Keratinocyte (primary cell): ENCODE measurements around the gene RRBP1. TPM values are rescaled to one million over a fixed set of nuclear protein-coding genes. Genes with fewer than 3 reads are reported as not detected.

Experiments used
- DNase-seq: peaks from one replicate; pipeline ENCODE4 v3.0.0-alpha.2; 2011; ENCODE audit warnings: low read depth, missing footprints, low spot score
- FAIRE-seq: peaks from 2 replicates; lab custom pipeline; 2011; peaks lifted over from hg19 to GRCh38; lab: Jason Lieb, UNC
- H2AFZ ChIP-seq: 2 replicates; pipeline ENCODE4 v1.6.0; 2012; ENCODE audit warnings: low read length, control low read depth, inconsistent platforms; ENCODE audit not compliant: control insufficient read depth
- H3K27ac ChIP-seq: 2 replicates; pipeline ENCODE4 v1.5.1; 2011; ENCODE audit warnings: low read length; ENCODE audit not compliant: control insufficient read depth, insufficient read depth
- H3K27me3 ChIP-seq: 3 replicates; pipeline ENCODE4 v1.6.0; 2011; ENCODE audit warnings: low read length; ENCODE audit not compliant: control insufficient read depth, insufficient read depth; ENCODE audit errors: extremely low read depth
- H3K36me3 ChIP-seq, 2 experiments: 2 replicates in 1 of 2; 3 replicates in 1 of 2; pipeline ENCODE4 v1.5.1; 2011; ENCODE audit warnings: low read length in 2 of 2, mild to moderate bottlenecking in 1 of 2; ENCODE audit not compliant: control insufficient read depth in 2 of 2, insufficient read depth in 2 of 2; ENCODE audit errors: extremely low read depth in 1 of 2
- H3K4me1 ChIP-seq: 3 replicates; pipeline ENCODE4 v1.5.1; 2011; ENCODE audit warnings: low read length; ENCODE audit not compliant: control insufficient read depth, insufficient read depth; ENCODE audit errors: extremely low read depth
- H3K4me2 ChIP-seq: 3 replicates; pipeline ENCODE4 v1.6.0; 2011; ENCODE audit warnings: low read depth, low read length; ENCODE audit not compliant: control insufficient read depth, insufficient read depth; ENCODE audit errors: extremely low read depth
- H3K4me3 ChIP-seq, 3 experiments: fragments of 200-600 bp in 1 of 3; sonication (generic) in 1 of 3; 2 replicates in 2 of 3; 3 replicates in 1 of 3; pipeline ENCODE4 v1.5.1; 2011 to 2016; ENCODE audit warnings: low read length in 3 of 3, mild to moderate bottlenecking in 3 of 3, control low read depth in 2 of 3, inconsistent platforms in 1 of 3, low read depth in 1 of 3, mixed read lengths in 1 of 3, mixed run types in 1 of 3, moderate library complexity in 1 of 3; ENCODE audit not compliant: control insufficient read depth in 2 of 3, insufficient read depth in 2 of 3; ENCODE audit errors: extremely low read depth in 1 of 3
- H3K79me2 ChIP-seq: 2 replicates; pipeline ENCODE4 v1.6.0; 2012; ENCODE audit warnings: low read length; ENCODE audit not compliant: control insufficient read depth, insufficient read depth
- H3K9ac ChIP-seq: 3 replicates; pipeline ENCODE4 v1.6.0; 2011; ENCODE audit warnings: low read length; ENCODE audit not compliant: control insufficient read depth, insufficient read depth; ENCODE audit errors: extremely low read depth
- H3K9me1 ChIP-seq: 3 replicates; pipeline ENCODE4 v1.6.0; 2011; ENCODE audit warnings: low read length; ENCODE audit not compliant: control insufficient read depth, insufficient read depth; ENCODE audit errors: extremely low read depth
- H3K9me3 ChIP-seq: 2 replicates; pipeline ENCODE4 v1.5.1; 2012; ENCODE audit warnings: low read depth, low read length; ENCODE audit not compliant: control insufficient read depth
- H4K20me1 ChIP-seq: 3 replicates; pipeline ENCODE4 v1.6.0; 2011; ENCODE audit warnings: low read length; ENCODE audit not compliant: control insufficient read depth, insufficient read depth; ENCODE audit errors: extremely low read depth
- EZH2 ChIP-seq: IDR thresholded peaks from one replicate; pipeline ENCODE4 v1.6.1; 2012; ENCODE audit warnings: inconsistent platforms, mild to moderate bottlenecking, low read length, moderate library complexity
- dilution Hi-C: fragments of 300-500 bp; cut with MboI; formaldehyde crosslinking; loops from one replicate; pipeline ENCODE4 v1.7.0; 2020; ENCODE audit warnings: low sequenced_read_pairs; ENCODE audit not compliant: extremely low pct_ligation_motif_present
- polyA plus RNA-seq, 5 experiments: library from polyadenylated mRNA; depleted of rRNA in 3 of 5; stranded (reverse) in 3 of 5; stranded (forward) in 1 of 5; unstranded in 1 of 5; fragments of >200 nt; gene quantifications; 1 replicate in 1 of 5; 2 replicates in 3 of 5; 3 replicates in 1 of 5; pipeline versions ENCODE4 v1.2.1 to v1.2.3, GENCODE V29; 2011 to 2012; ENCODE audit warnings: missing spikeins in 2 of 5, low read depth in 1 of 5, low replicate concordance in 1 of 5
- TF ChIP-seq, protein P1 (sequence below), 3 experiments: IDR thresholded peaks in 1 of 3; conservative IDR thresholded peaks in 1 of 3; optimal IDR thresholded peaks in 1 of 3; 2 replicates in 2 of 3; 3 replicates in 1 of 3; pipeline versions ENCODE3 to v1.5.1; 2011; ENCODE audit warnings: low read length in 3 of 3, mild to moderate bottlenecking in 3 of 3, moderate library complexity in 2 of 3, control low read depth in 1 of 3, inconsistent platforms in 1 of 3; ENCODE audit not compliant: insufficient read depth in 2 of 3; ENCODE audit errors: extremely low read depth in 1 of 3

The RRBP1 gene
- polyA plus RNA-seq, 1 donor (not counting 4 experiments of a cell fraction or from before 2014, with no cell fraction given), result 43.9 TPM

DNA sequence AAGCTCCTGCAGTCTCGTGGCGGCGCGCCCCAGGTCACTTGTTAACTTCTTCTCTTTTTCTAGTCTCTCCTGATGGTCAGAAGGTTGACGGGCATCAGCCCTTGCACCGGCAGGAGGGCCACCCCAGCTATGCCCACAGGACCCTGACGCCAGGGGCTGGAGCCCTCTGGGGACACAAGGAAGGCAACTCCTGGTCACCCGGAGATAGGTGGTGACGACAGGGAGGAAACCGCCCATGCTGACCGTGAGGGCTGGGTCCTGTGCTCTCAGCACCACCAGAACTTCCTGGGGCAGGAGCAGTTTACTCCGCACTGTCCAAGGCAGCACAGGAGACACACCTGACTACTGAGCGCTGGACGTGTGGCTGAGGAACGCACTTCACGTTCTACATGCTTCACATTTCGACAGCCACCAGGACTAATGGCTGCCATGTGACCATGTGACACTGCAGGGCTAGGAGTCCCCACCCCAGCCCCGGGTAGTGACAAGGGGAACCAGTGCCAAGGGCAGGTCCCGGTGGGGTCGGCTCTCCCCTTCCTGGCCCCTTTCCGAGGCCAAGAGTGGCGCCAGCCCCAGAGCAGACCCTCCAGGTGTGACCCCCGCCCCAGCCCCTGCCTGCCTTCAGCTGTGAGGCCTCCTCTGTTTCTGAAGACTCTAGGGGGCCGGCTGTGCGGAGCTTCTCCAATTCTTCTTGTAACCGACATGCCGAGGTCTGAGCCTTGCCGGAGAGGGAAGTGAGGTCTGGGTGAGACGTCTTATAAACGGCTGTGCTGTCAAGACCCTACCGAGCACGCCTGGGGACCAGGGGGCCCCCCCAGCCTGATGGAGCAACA lies 67.0 kb downstream of the RRBP1 start:
- Histone ChIP-seq H3K9me1 (peaks cover 2% of the 10 kb centered on the region), H3K27ac (no peak overlapping the region), H3K4me2 (no peak overlapping the region), H3K4me1 (peaks cover 30% of the 10 kb centered on the region), H3K9me3 (no peaks in the 10 kb centered on the region), H4K20me1 (peaks cover 1% of the 10 kb centered on the region), H3K27me3 (no peaks in the 10 kb centered on the region), H3K79me2 (no peaks in the 10 kb centered on the region), H2AFZ (no peak overlapping the region), H3K9ac (no peak overlapping the region), H3K36me3 (peaks cover 35 to 36% of the 10 kb centered on the region in 2 experiments), H3K4me3 (no peak overlapping the region)
- dilution Hi-C loops, result no loop called here
- no peak for TF ChIP-seq EZH2
- TF ChIP-seq, protein P1, sequence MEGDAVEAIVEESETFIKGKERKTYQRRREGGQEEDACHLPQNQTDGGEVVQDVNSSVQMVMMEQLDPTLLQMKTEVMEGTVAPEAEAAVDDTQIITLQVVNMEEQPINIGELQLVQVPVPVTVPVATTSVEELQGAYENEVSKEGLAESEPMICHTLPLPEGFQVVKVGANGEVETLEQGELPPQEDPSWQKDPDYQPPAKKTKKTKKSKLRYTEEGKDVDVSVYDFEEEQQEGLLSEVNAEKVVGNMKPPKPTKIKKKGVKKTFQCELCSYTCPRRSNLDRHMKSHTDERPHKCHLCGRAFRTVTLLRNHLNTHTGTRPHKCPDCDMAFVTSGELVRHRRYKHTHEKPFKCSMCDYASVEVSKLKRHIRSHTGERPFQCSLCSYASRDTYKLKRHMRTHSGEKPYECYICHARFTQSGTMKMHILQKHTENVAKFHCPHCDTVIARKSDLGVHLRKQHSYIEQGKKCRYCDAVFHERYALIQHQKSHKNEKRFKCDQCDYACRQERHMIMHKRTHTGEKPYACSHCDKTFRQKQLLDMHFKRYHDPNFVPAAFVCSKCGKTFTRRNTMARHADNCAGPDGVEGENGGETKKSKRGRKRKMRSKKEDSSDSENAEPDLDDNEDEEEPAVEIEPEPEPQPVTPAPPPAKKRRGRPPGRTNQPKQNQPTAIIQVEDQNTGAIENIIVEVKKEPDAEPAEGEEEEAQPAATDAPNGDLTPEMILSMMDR (optimal IDR thresholded peaks at IDR 0.05 in 1 of 3, IDR thresholded peaks at IDR 0.05 in 1 of 3, conservative IDR thresholded peaks at IDR 0.05 in 1 of 3; ENCODE audit: extremely low read depth in 1 of 3, insufficient read depth in 2 of 3, low read length in 3 of 3), result no peak
- FAIRE-seq (no peak), DNase-seq (no peak)

DNA sequence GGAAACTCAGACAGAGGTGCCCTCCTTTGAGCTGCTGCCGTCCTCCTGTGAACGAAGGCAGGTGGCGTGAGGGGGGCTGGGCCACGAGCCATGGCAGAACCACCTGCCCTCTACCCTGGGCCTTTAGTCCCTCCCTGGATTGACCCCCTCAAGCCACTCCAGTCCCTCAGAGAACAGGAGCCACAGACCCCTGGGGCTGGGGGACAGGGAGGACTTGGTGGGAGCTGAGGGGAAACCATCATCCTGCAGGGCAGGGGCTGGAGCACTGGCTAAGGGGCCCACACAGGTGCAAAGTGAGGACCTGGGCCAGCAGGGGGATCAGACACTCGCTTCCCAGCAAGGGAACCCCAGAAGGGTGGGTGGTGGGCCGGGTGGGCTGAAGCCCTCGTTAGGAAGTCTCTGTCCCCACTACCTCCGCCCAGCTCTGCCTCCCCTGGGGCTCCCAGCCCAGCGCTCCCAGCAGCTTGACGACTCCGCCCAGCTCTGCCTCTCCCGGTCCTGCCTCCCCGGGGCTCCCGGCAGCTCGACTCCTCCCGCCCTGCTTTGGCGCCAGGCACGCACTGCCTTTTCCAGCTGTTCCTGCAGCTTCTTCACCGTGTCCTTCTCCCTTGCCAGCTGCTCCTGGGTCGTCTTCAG lies 67.7 kb downstream of the RRBP1 start:
- DNase-seq, result no peak
- dilution Hi-C loops, result no loop called here
- Histone ChIP-seq H3K9me3 (no peaks in the 10 kb centered on the region), H3K9ac (no peak overlapping the region), H2AFZ (no peak overlapping the region), H3K4me3 (no peak overlapping the region), H3K27ac (no peak overlapping the region), H3K4me1 (peaks cover 32% of the 10 kb centered on the region), H3K9me1 (peaks cover 2% of the 10 kb centered on the region), H3K4me2 (no peak overlapping the region), H4K20me1 (peaks cover 5% of the 10 kb centered on the region), H3K36me3 (peaks cover 30 to 32% of the 10 kb centered on the region in 2 experiments), H3K79me2 (no peaks in the 10 kb centered on the region), H3K27me3 (no peaks in the 10 kb centered on the region)
- no peak for FAIRE-seq
- TF ChIP-seq EZH2, result no peak
- TF ChIP-seq, protein P1 (optimal IDR thresholded peaks at IDR 0.05 in 1 of 3, IDR thresholded peaks at IDR 0.05 in 1 of 3, conservative IDR thresholded peaks at IDR 0.05 in 1 of 3; ENCODE audit: extremely low read depth in 1 of 3, insufficient read depth in 2 of 3, low read length in 3 of 3), result no peak
